ENCODE results near the gene L3MBTL2. TPM values are rescaled to one million over a fixed set of nuclear protein-coding genes. Genes with fewer than 3 reads are reported as not detected.

The L3MBTL2 gene
- total and polyA plus RNA-seq, 2 of the 13 experiments (the other 11 are each of a cell fraction or from before 2014, with no cell fraction given) = 13.8 to 33.7 TPM

DNA sequence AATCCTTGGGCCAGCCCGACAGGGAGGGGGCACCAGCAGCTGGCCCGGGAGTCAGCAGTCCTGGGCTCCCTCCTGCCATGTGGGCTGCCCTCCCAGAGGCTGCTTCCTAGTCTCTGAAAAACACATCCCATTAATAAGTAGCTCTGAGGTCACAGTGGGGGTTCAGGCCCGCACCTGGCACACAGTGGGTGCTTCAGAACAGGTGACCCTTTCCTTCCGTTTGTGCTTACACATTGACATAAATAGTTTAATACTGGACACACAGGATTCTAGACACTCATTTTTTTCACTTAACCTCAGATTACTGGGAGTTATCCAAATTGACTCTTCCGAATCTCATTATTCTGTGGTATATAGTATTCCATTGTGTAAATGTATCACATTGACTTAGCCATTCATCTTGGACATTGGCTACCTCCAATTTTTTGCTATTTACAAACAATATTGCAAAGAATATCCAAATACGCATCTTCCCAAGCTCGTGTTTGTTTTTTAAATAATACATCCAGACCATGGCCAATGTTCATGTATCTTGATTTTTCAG is 36.1 kb downstream of the L3MBTL2 start (continued):
- TF ChIP-seq, protein P1, sequence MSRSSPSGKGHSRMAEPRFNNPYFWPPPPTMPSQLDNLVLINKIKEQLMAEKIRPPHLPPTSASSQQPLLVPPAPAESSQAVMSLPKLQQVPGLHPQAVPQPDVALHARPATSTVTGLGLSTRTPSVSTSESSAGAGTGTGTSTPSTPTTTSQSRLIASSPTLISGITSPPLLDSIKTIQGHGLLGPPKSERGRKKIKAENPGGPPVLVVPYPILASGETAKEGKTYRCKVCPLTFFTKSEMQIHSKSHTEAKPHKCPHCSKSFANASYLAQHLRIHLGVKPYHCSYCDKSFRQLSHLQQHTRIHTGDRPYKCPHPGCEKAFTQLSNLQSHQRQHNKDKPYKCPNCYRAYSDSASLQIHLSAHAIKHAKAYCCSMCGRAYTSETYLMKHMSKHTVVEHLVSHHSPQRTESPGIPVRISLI (CRISPR knock-in tag; IDR thresholded peaks at IDR 0.05; ENCODE audit: borderline replicate concordance) = 0 out of 2 replicates have a peak, but pooled peaks have one; percentile 20
- TF ChIP-seq JARID2 (CRISPR knock-in tag; IDR thresholded peaks at IDR 0.05; ENCODE audit: insufficient replicate concordance) = no peak
- no peak for TF ChIP-seq SP1 (IDR thresholded peaks at IDR 0.05)
- peak; percentile 5 for TF ChIP-seq SP1 (CRISPR knock-in tag; IDR thresholded peaks at IDR 0.05)
- TF ChIP-seq MXD3 (CRISPR knock-in tag; IDR thresholded peaks at IDR 0.05) = 0 out of 2 replicates have a peak, but pooled peaks have one; percentile 15
- TF ChIP-seq CCDC6 (CRISPR knock-in tag; IDR thresholded peaks at IDR 0.05) = no peak
- TF ChIP-seq, protein P2, sequence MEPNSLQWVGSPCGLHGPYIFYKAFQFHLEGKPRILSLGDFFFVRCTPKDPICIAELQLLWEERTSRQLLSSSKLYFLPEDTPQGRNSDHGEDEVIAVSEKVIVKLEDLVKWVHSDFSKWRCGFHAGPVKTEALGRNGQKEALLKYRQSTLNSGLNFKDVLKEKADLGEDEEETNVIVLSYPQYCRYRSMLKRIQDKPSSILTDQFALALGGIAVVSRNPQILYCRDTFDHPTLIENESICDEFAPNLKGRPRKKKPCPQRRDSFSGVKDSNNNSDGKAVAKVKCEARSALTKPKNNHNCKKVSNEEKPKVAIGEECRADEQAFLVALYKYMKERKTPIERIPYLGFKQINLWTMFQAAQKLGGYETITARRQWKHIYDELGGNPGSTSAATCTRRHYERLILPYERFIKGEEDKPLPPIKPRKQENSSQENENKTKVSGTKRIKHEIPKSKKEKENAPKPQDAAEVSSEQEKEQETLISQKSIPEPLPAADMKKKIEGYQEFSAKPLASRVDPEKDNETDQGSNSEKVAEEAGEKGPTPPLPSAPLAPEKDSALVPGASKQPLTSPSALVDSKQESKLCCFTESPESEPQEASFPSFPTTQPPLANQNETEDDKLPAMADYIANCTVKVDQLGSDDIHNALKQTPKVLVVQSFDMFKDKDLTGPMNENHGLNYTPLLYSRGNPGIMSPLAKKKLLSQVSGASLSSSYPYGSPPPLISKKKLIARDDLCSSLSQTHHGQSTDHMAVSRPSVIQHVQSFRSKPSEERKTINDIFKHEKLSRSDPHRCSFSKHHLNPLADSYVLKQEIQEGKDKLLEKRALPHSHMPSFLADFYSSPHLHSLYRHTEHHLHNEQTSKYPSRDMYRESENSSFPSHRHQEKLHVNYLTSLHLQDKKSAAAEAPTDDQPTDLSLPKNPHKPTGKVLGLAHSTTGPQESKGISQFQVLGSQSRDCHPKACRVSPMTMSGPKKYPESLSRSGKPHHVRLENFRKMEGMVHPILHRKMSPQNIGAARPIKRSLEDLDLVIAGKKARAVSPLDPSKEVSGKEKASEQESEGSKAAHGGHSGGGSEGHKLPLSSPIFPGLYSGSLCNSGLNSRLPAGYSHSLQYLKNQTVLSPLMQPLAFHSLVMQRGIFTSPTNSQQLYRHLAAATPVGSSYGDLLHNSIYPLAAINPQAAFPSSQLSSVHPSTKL (CRISPR knock-in tag; IDR thresholded peaks at IDR 0.05) = peak; percentile 5; the same call in 1 of the 2 replicates
- 0 out of 2 replicates have a peak, but pooled peaks have one; percentile 0 for TF ChIP-seq CBX5 (CRISPR knock-in tag; IDR thresholded peaks at IDR 0.05; ENCODE audit: borderline replicate concordance)
- TF ChIP-seq TFAP4 (IDR thresholded peaks at IDR 0.05; ENCODE audit: borderline replicate concordance, low read depth) = peak; percentile 37; the same call in 1 of the 2 replicates
- TF ChIP-seq NR2F1 (CRISPR knock-in tag; IDR thresholded peaks at IDR 0.05) = no peak
- peak; percentile 47; the same call in 1 of the 2 replicates for TF ChIP-seq ZNF687 (CRISPR knock-in tag; IDR thresholded peaks at IDR 0.05)
- TF ChIP-seq ZNF724P (CRISPR knock-in tag; IDR thresholded peaks at IDR 0.05; ENCODE audit: borderline replicate concordance) = no peak
